Measurements from ENCODE around the gene NAPSA.
"Not testable (repeated sequence)": the region's sequence is repeated elsewhere in the genome, so short reads cannot be mapped to it uniquely, and the experiment has no call there.

Gene NAPSA

GRCh38 chr19:50358483-50359327 is 6.7 kb downstream of the NAPSA start:
- no peaks in the 10 kb centered on the region for H3K4me1 ChIP-seq (ENCODE audit: control insufficient read depth, insufficient read depth, low read length)
- no peak for DNase-seq (ENCODE audit: low read depth, low spot score)

GRCh38 chr19:50357178-50358100 is 8.0 kb downstream of the NAPSA start:
- DNase-seq (ENCODE audit: low read depth, low spot score), result no peak
- WGBS (ENCODE audit: insufficient coverage, insufficient read length), result no CpG with 5 or more reads among the region's 54 CpGs
- H3K36me3 ChIP-seq (ENCODE audit: control insufficient read depth, insufficient read depth, low read length), result no peaks in the 10 kb centered on the region

More at GRCh38 chr19:50358483-50359327, 6.7 kb downstream of the NAPSA start:
- Histone ChIP-seq H3K27ac (ENCODE audit: low read length) (no peak overlapping the region), H3K27me3 (ENCODE audit: control insufficient read depth, insufficient read depth, low read length) (no peaks in the 10 kb centered on the region), H3K4me3 (ENCODE audit: low read length) (no peak overlapping the region), H3K36me3 (ENCODE audit: control insufficient read depth, insufficient read depth, low read length) (no peaks in the 10 kb centered on the region), H3K9me3 (ENCODE audit: control insufficient read depth, insufficient read depth, low read length) (no peaks in the 10 kb centered on the region)
- WGBS (ENCODE audit: insufficient coverage, insufficient read length), result no CpG with 5 or more reads among the region's 54 CpGs

GRCh38 chr19:50356691-50357177 is 8.7 kb downstream of the NAPSA start:
- WGBS (ENCODE audit: insufficient coverage, insufficient read length), result no CpG with 5 or more reads among the region's 13 CpGs
- no peaks in the 10 kb centered on the region for H3K36me3 ChIP-seq (ENCODE audit: control insufficient read depth, insufficient read depth, low read length)
- no peak for DNase-seq (ENCODE audit: low read depth, low spot score)
- H3K4me3 ChIP-seq (ENCODE audit: low read length), result no peak overlapping the region
- H3K27ac ChIP-seq (ENCODE audit: low read length), result no peak overlapping the region
- H3K9me3 ChIP-seq (ENCODE audit: control insufficient read depth, insufficient read depth, low read length), result no peaks in the 10 kb centered on the region
- H3K27me3 ChIP-seq (ENCODE audit: control insufficient read depth, insufficient read depth, low read length), result no peaks in the 10 kb centered on the region
- no peaks in the 10 kb centered on the region for H3K4me1 ChIP-seq (ENCODE audit: control insufficient read depth, insufficient read depth, low read length)

More at GRCh38 chr19:50357178-50358100, 8.0 kb downstream of the NAPSA start:
- no peaks in the 10 kb centered on the region for H3K27me3 ChIP-seq (ENCODE audit: control insufficient read depth, insufficient read depth, low read length)
- no peak overlapping the region for H3K27ac ChIP-seq (ENCODE audit: low read length)
- no peaks in the 10 kb centered on the region for H3K4me1 ChIP-seq (ENCODE audit: control insufficient read depth, insufficient read depth, low read length)
- no peaks in the 10 kb centered on the region for H3K9me3 ChIP-seq (ENCODE audit: control insufficient read depth, insufficient read depth, low read length)
- H3K4me3 ChIP-seq (ENCODE audit: low read length), result no peak overlapping the region

GRCh38 chr19:50353487-50353880 is 12.0 kb downstream of the NAPSA start:
- H3K27ac ChIP-seq (ENCODE audit: low read length); H3K4me3 ChIP-seq (ENCODE audit: low read length): not testable (repeated sequence)
- no CpG with 5 or more reads among the region's 7 CpGs for WGBS (ENCODE audit: insufficient coverage, insufficient read length)

GRCh38 chr19:50352242-50352641 is 13.2 kb downstream of the NAPSA start:
- Histone ChIP-seq H3K4me1 (ENCODE audit: control insufficient read depth, insufficient read depth, low read length) (no peaks in the 10 kb centered on the region), H3K9me3 (ENCODE audit: control insufficient read depth, insufficient read depth, low read length) (no peaks in the 10 kb centered on the region), H3K4me3 (ENCODE audit: low read length) (no peak overlapping the region), H3K27ac (ENCODE audit: low read length) (no peak overlapping the region), H3K27me3 (ENCODE audit: control insufficient read depth, insufficient read depth, low read length) (no peaks in the 10 kb centered on the region), H3K36me3 (ENCODE audit: control insufficient read depth, insufficient read depth, low read length) (no peaks in the 10 kb centered on the region)
- no peak for DNase-seq (ENCODE audit: low read depth, low spot score)
- WGBS (ENCODE audit: insufficient coverage, insufficient read length), result no CpG with 5 or more reads among the region's 4 CpGs

More at GRCh38 chr19:50353487-50353880, 12.0 kb downstream of the NAPSA start:
- H3K4me1 ChIP-seq (ENCODE audit: control insufficient read depth, insufficient read depth, low read length); H3K9me3 ChIP-seq (ENCODE audit: control insufficient read depth, insufficient read depth, low read length); DNase-seq (ENCODE audit: low read depth, low spot score); H3K36me3 ChIP-seq (ENCODE audit: control insufficient read depth, insufficient read depth, low read length); H3K27me3 ChIP-seq (ENCODE audit: control insufficient read depth, insufficient read depth, low read length): not testable (repeated sequence)

GRCh38 chr19:50349277-50350057 is 16.0 kb downstream of the NAPSA start:
- no peaks in the 10 kb centered on the region for H3K27me3 ChIP-seq (ENCODE audit: control insufficient read depth, insufficient read depth, low read length)
- H3K4me1 ChIP-seq (ENCODE audit: control insufficient read depth, insufficient read depth, low read length), result no peaks in the 10 kb centered on the region
- H3K27ac ChIP-seq (ENCODE audit: low read length), result no peak overlapping the region
- H3K4me3 ChIP-seq (ENCODE audit: low read length), result no peak overlapping the region
- H3K36me3 ChIP-seq (ENCODE audit: control insufficient read depth, insufficient read depth, low read length), result no peaks in the 10 kb centered on the region
- peaks cover under 1% of the 10 kb centered on the region; the same call in 1 of the 2 replicates for H3K9me3 ChIP-seq (ENCODE audit: control insufficient read depth, insufficient read depth, low read length)
- DNase-seq (ENCODE audit: low read depth, low spot score), result no peak
- WGBS (ENCODE audit: insufficient coverage, insufficient read length), result no CpG with 5 or more reads among the region's 22 CpGs

GRCh38 chr19:50347089-50347581 is 18.3 kb downstream of the NAPSA start:
- H3K4me3 ChIP-seq (ENCODE audit: low read length); H3K9me3 ChIP-seq (ENCODE audit: control insufficient read depth, insufficient read depth, low read length); H3K4me1 ChIP-seq (ENCODE audit: control insufficient read depth, insufficient read depth, low read length); H3K36me3 ChIP-seq (ENCODE audit: control insufficient read depth, insufficient read depth, low read length); H3K27ac ChIP-seq (ENCODE audit: low read length); H3K27me3 ChIP-seq (ENCODE audit: control insufficient read depth, insufficient read depth, low read length); DNase-seq (ENCODE audit: low read depth, low spot score): not testable (repeated sequence)
- no CpG with 5 or more reads among the region's 8 CpGs for WGBS (ENCODE audit: insufficient coverage, insufficient read length)

- Histone ChIP-seq H3K27ac (ENCODE audit: low read length) (no peak overlapping the region), H3K36me3 (ENCODE audit: control insufficient read depth, insufficient read depth, low read length) (no peaks in the 10 kb centered on the region), H3K27me3 (ENCODE audit: control insufficient read depth, insufficient read depth, low read length) (no peaks in the 10 kb centered on the region), H3K9me3 (ENCODE audit: control insufficient read depth, insufficient read depth, low read length) (peaks cover 4% of the 10 kb centered on the region), H3K4me1 (ENCODE audit: control insufficient read depth, insufficient read depth, low read length) (no peaks in the 10 kb centered on the region), H3K4me3 (ENCODE audit: low read length) (no peak overlapping the region)
- no CpG with 5 or more reads among the region's 8 CpGs for WGBS (ENCODE audit: insufficient coverage, insufficient read length)
- no peak for DNase-seq (ENCODE audit: low read depth, low spot score)
Observed at GRCh38 chr19:50344661-50345318, 20.6 kb downstream of the NAPSA start.

GRCh38 chr19:50341091-50341564 is 24.3 kb downstream of the NAPSA start:
- no peaks in the 10 kb centered on the region for H3K27me3 ChIP-seq (ENCODE audit: control insufficient read depth, insufficient read depth, low read length)
- H3K9me3 ChIP-seq (ENCODE audit: control insufficient read depth, insufficient read depth, low read length), result peaks cover 4% of the 10 kb centered on the region
- WGBS (ENCODE audit: insufficient coverage, insufficient read length), result no CpG with 5 or more reads among the region's 3 CpGs
- no peak for DNase-seq (ENCODE audit: low read depth, low spot score)
- H3K27ac ChIP-seq (ENCODE audit: low read length), result no peak overlapping the region
- H3K4me3 ChIP-seq (ENCODE audit: low read length), result no peak overlapping the region
- no peaks in the 10 kb centered on the region for H3K36me3 ChIP-seq (ENCODE audit: control insufficient read depth, insufficient read depth, low read length)
- H3K4me1 ChIP-seq (ENCODE audit: control insufficient read depth, insufficient read depth, low read length), result no peaks in the 10 kb centered on the region
